ENCODE data around the gene SNAPC2. TPM values are rescaled to one million over a fixed set of nuclear protein-coding genes. Genes with fewer than 3 reads are reported as not detected.
"Not testable (repeated sequence)": the region's sequence is repeated elsewhere in the genome, so short reads cannot be mapped to it uniquely, and the experiment has no call there.

SNAPC2 gene
- total and polyA plus RNA-seq, 7 donors = 4.6 to 16.0 (median 8.5) TPM

GRCh38 chr19:7916103-7916954 lies 3.8 kb upstream of the SNAPC2 start:
- no peak for TF ChIP-seq CTCF (IDR thresholded peaks at IDR 0.05)
- intact Hi-C loops (cut with DNase I) = no loop called here
- 0 to 1% (median 1%) methylated on average over 53 to 104 of the region's 104 CpGs for WGBS, 3 donors
- peaks cover 0 to 16% of the 10 kb centered on the region in 2 donors for H3K36me3 ChIP-seq (ENCODE audit: insufficient read depth in 1 of 2, low read depth in 1 of 2)
- H3K27me3 ChIP-seq (ENCODE audit: insufficient read depth in 3 of 3, low read length in 2 of 3) = peaks cover 0 to 14% (median 5%) of the 10 kb centered on the region in 3 donors
- no peaks in the 10 kb centered on the region for H3K9me3 ChIP-seq
- ATAC-seq (no peak), DNase-seq (peak in 1 of 2 donors; percentile 67)
- peak overlapping the region; percentile 75 for H3K27ac ChIP-seq
- peaks cover 19% of the 10 kb centered on the region for H3K4me1 ChIP-seq
- H3K4me3 ChIP-seq = peak overlapping the region; percentile 82

GRCh38 chr19:7916955-7917266 lies 3.2 kb upstream of the SNAPC2 start:
- 7 to 11% (median 8%) methylated on average over 12 of the region's 12 CpGs for WGBS, 3 donors
- no peaks in the 10 kb centered on the region for H3K9me3 ChIP-seq
- no peak for TF ChIP-seq CTCF (IDR thresholded peaks at IDR 0.05)
- H3K27ac ChIP-seq = peak overlapping the region; percentile 75
- peaks cover 24% of the 10 kb centered on the region for H3K4me1 ChIP-seq
- intact Hi-C loops (cut with DNase I) = no loop called here
- ATAC-seq (no peak), DNase-seq (no peak)
- H3K27me3 ChIP-seq (ENCODE audit: insufficient read depth in 3 of 3, low read length in 2 of 3) = peaks cover 0 to 14% (median 5%) of the 10 kb centered on the region in 3 donors
- peaks cover 0 to 14% of the 10 kb centered on the region in 2 donors for H3K36me3 ChIP-seq (ENCODE audit: insufficient read depth in 1 of 2, low read depth in 1 of 2)
- peak overlapping the region; percentile 82 for H3K4me3 ChIP-seq

GRCh38 chr19:7917267-7918061 lies 2.7 kb upstream of the SNAPC2 start:
- peak in 1 of 2 donors; percentile 77 for DNase-seq
- intact Hi-C loops (cut with DNase I) = no loop called here
- WGBS, 3 donors = 2 to 7% (median 4%) methylated on average over 42 to 71 of the region's 71 CpGs
- peak overlapping the region; percentile 75 for H3K27ac ChIP-seq
- ATAC-seq = peak in 3 of 4 donors; percentile 12 to 30 (median 28)
- H3K9me3 ChIP-seq = no peaks in the 10 kb centered on the region
- H3K4me3 ChIP-seq = peak overlapping the region; percentile 82
- H3K27me3 ChIP-seq (ENCODE audit: insufficient read depth in 3 of 3, low read length in 2 of 3) = peaks cover 0 to 14% (median 5%) of the 10 kb centered on the region in 3 donors
- H3K36me3 ChIP-seq (ENCODE audit: insufficient read depth in 1 of 2, low read depth in 1 of 2) = peaks cover 2 to 14% of the 10 kb centered on the region in 2 donors
- peaks cover 24% of the 10 kb centered on the region for H3K4me1 ChIP-seq
- TF ChIP-seq CTCF (IDR thresholded peaks at IDR 0.05) = peak; percentile 49

DNA sequence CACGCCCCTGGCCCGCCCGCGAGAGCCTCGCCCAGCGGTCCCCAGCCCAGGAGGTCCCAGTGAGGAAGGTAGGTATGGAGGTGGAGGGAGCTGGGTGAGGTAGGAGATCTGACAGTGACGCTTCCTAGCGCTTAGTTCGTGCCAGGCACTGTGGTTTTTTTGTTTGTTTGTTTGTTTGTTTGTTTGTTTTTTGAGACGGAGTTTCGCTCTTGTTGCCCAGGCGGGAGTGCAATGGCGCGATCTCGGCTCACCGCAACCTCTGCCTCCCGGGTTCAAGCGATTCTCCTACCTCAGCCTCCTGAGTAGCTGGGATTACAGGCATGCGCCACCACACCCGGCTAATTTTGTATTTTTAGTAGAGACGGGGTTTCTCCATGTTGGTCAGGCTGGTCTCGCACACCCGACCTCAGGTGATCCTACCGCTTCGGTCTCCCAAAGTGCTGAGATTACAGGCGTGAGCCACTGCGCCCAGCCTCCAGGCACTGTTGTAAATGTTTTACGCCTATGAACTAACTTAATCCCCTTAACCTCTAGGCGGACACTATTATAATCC lies 2.0 kb upstream of the SNAPC2 start:
- H3K27ac ChIP-seq = peak overlapping the region; percentile 75
- ATAC-seq; intact Hi-C loops (cut with DNase I); H3K9me3 ChIP-seq; DNase-seq: not testable (repeated sequence)
- peaks cover 0 to 14% (median 5%) of the 10 kb centered on the region in 3 donors for H3K27me3 ChIP-seq (ENCODE audit: insufficient read depth in 3 of 3, low read length in 2 of 3)
- WGBS, 3 donors = 37 to 50% (median 38%) methylated on average over 22 to 29 of the region's 29 CpGs
- peaks cover 24% of the 10 kb centered on the region for H3K4me1 ChIP-seq
- H3K36me3 ChIP-seq (ENCODE audit: insufficient read depth in 1 of 2, low read depth in 1 of 2) = peaks cover 3 to 15% of the 10 kb centered on the region in 2 donors
- peak overlapping the region; percentile 82 for H3K4me3 ChIP-seq
